ENCODE results near the gene CELF4. TPM values are rescaled to one million over a fixed set of nuclear protein-coding genes. Genes with fewer than 3 reads are reported as not detected.

CELF4 gene
- total RNA-seq, 4 donors from 2014 or later = 0.16 to 0.59 TPM; not detected in 2

GRCh38 chr18:37434161-37434860 lies 131.3 kb downstream of the CELF4 start:
- WGBS, 2 donors = 89 to 91% methylated on average over 12 to 13 of the region's 13 CpGs
- TF ChIP-seq CTCF (IDR thresholded peaks at IDR 0.05) (no peak), POLR2A (IDR thresholded peaks at IDR 0.05) (no peak)
- intact Hi-C loops (cut with DNase I; ENCODE audit: low total_unique reads) = no loop called here
- H3K4me3 ChIP-seq (ENCODE audit: low read depth, poor library complexity, severe bottlenecking) = no peak overlapping the region
- no peak for DNase-seq (ENCODE audit: low spot score in 2 of 2)

GRCh38 chr18:37432436-37433195 lies 133.0 kb downstream of the CELF4 start:
- TF ChIP-seq POLR2A (IDR thresholded peaks at IDR 0.05) (no peak), CTCF (IDR thresholded peaks at IDR 0.05) (no peak)
- WGBS, 2 donors = 89 to 93% methylated on average over 7 of the region's 7 CpGs
- H3K4me3 ChIP-seq (ENCODE audit: low read depth, poor library complexity, severe bottlenecking) = no peak overlapping the region
- DNase-seq (ENCODE audit: low spot score in 2 of 2) = no peak
- intact Hi-C loops (cut with DNase I; ENCODE audit: low total_unique reads) = no loop called here

- no peak for DNase-seq (ENCODE audit: low spot score in 2 of 2)
- WGBS, 2 donors = 62 to 68% methylated on average over 6 of the region's 6 CpGs
- TF ChIP-seq POLR2A (IDR thresholded peaks at IDR 0.05) (no peak), CTCF (IDR thresholded peaks at IDR 0.05) (no peak)
- intact Hi-C loops (cut with DNase I; ENCODE audit: low total_unique reads) = no loop called here
- no peak overlapping the region for H3K4me3 ChIP-seq (ENCODE audit: low read depth, poor library complexity, severe bottlenecking)
These were observed 135.1 kb downstream of the CELF4 start for GRCh38 chr18:37430357-37431076.

GRCh38 chr18:37429791-37430190 lies 135.8 kb downstream of the CELF4 start:
- DNase-seq (ENCODE audit: low spot score in 2 of 2) = no peak
- no peak overlapping the region for H3K4me3 ChIP-seq (ENCODE audit: low read depth, poor library complexity, severe bottlenecking)
- intact Hi-C loops (cut with DNase I; ENCODE audit: low total_unique reads) = no loop called here
- WGBS, 2 donors = 91% methylated on average over 4 of the region's 4 CpGs
- TF ChIP-seq POLR2A (IDR thresholded peaks at IDR 0.05) (no peak), CTCF (IDR thresholded peaks at IDR 0.05) (no peak)

- TF ChIP-seq CTCF (IDR thresholded peaks at IDR 0.05) (no peak), POLR2A (IDR thresholded peaks at IDR 0.05) (no peak)
- no peak overlapping the region for H3K4me3 ChIP-seq (ENCODE audit: low read depth, poor library complexity, severe bottlenecking)
- WGBS, 2 donors = 75 to 78% methylated on average over 7 of the region's 7 CpGs
- intact Hi-C loops (cut with DNase I; ENCODE audit: low total_unique reads) = no loop called here
- no peak for DNase-seq (ENCODE audit: low spot score in 2 of 2)
These were observed 137.2 kb downstream of the CELF4 start for GRCh38 chr18:37428288-37428974.

Measured in lower leg skin (tissue), 4 donors.